OCI-LY7 (cell line): ENCODE results near the gene ACOT13. TPM values are rescaled to one million over a fixed set of nuclear protein-coding genes. Genes with fewer than 3 reads are reported as not detected.

Source experiments
- BruUV-seq: library from RNA; stranded (reverse); fragments of 400-500 nt; replicated peaks from 2 replicates; lab custom pipeline; 2021; lab: Mats Ljungman, UMichigan
- CTCF ChIA-PET: fragments of 300-600 bp; sonication (Branson Sonifier 250); formaldehyde crosslinking; loops from one replicate; lab custom pipeline; 2022; ENCODE audit warnings: antibody characterized with exemption; ENCODE audit not compliant: unreplicated experiment; lab: Charles Lee
- POLR2A ChIA-PET: fragments of 300-600 bp; sonication (Branson Sonifier 250); formaldehyde crosslinking; loops from one replicate; lab custom pipeline; 2022; ENCODE audit warnings: antibody characterized with exemption; lab: Charles Lee
- DNase-seq: peaks from one replicate; pipeline ENCODE4 v3.0.0-alpha.2; 2015; ENCODE audit warnings: low spot score
- H2AFZ ChIP-seq: fragments of 200-600 bp; sonication (generic), shearing (Covaris generic); 2 replicates; pipeline ENCODE4 v1.6.1; 2014; ENCODE audit warnings: mild to moderate bottlenecking, antibody characterized with exemption, low read length, moderate library complexity
- H3K27ac ChIP-seq: fragments of 200-600 bp; sonication (generic); 2 replicates; pipeline ENCODE4 v1.5.1; 2014; ENCODE audit warnings: mixed run types, low read depth, mild to moderate bottlenecking, moderate library complexity, low read length, inconsistent platforms; ENCODE audit not compliant: poor library complexity, severe bottlenecking
- H3K36me3 ChIP-seq: fragments of 200-600 bp; sonication (generic); 2 replicates; pipeline ENCODE4 v1.6.1; 2014; ENCODE audit warnings: mild to moderate bottlenecking, antibody characterized with exemption, low read length, moderate library complexity, mixed read lengths; ENCODE audit not compliant: insufficient read depth
- H3K4me1 ChIP-seq: fragments of 200-600 bp; sonication (generic); 2 replicates; pipeline ENCODE4 v1.5.1; 2014; ENCODE audit warnings: mild to moderate bottlenecking, low read length; ENCODE audit not compliant: insufficient read depth, poor library complexity, severe bottlenecking
- H3K4me2 ChIP-seq: fragments of 200-600 bp; sonication (generic); 2 replicates; pipeline ENCODE4 v1.6.1; 2014; ENCODE audit warnings: mild to moderate bottlenecking, low read length
- H3K4me3 ChIP-seq: fragments of 200-600 bp; sonication (generic); 2 replicates; pipeline ENCODE4 v1.5.1; 2014; ENCODE audit warnings: mild to moderate bottlenecking, low read depth, low read length; ENCODE audit not compliant: poor library complexity, severe bottlenecking
- H3K79me2 ChIP-seq: fragments of 200-600 bp; sonication (generic); 2 replicates; pipeline ENCODE4 v1.6.1; 2016; ENCODE audit warnings: low read depth, mild to moderate bottlenecking, low read length, moderate library complexity, mixed read lengths; ENCODE audit not compliant: insufficient read depth
- H3K9me2 ChIP-seq: fragments of 200-600 bp; sonication (generic); 2 replicates; pipeline ENCODE4 v1.6.1; 2016; ENCODE audit warnings: mild to moderate bottlenecking, low read length, mixed read lengths; ENCODE audit not compliant: insufficient read depth
- H3K9me3 ChIP-seq: fragments of 200-600 bp; sonication (generic); 2 replicates; pipeline ENCODE4 v1.6.1; 2014; ENCODE audit warnings: mild to moderate bottlenecking, mixed run types, low read length, mixed read lengths
- H4K20me1 ChIP-seq: fragments of 200-600 bp; sonication (generic); 2 replicates; pipeline ENCODE4 v1.6.1; 2014; ENCODE audit warnings: mild to moderate bottlenecking, antibody characterized with exemption, low read length, moderate library complexity, mixed read lengths; ENCODE audit not compliant: insufficient read depth
- CTCF ChIP-seq: fragments of 200-600 bp; sonication (generic); conservative IDR thresholded peaks from 2 replicates; pipeline ENCODE4 v1.5.1; 2014; ENCODE audit warnings: mild to moderate bottlenecking, antibody characterized with exemption, low read length, moderate library complexity, mixed read lengths
- EZH2phosphoT487 ChIP-seq: fragments of 200-600 bp; sonication (generic); IDR thresholded peaks from 2 replicates; pipeline ENCODE4 v1.6.1; 2018; ENCODE audit warnings: low read depth, borderline replicate concordance, mild to moderate bottlenecking, mixed run types, antibody characterized with exemption, low read length, moderate library complexity, mixed read lengths
- intact Hi-C: fragments of 100-400 bp; cut with micrococcal nuclease; formaldehyde crosslinking; loops from one replicate; pipeline ENCODE4 v1.10.0; 2022; ENCODE audit not compliant: unreplicated experiment
- total RNA-seq, 2 experiments: library from RNA; depleted of rRNA in 1 of 2; stranded (reverse); fragments of >200 nt in 1 of 2; shearing (Covaris generic) in 1 of 2; gene quantifications; 2 replicates each; pipeline ENCODE4 v1.2.3, GENCODE V29; 2014 to 2022

The ACOT13 gene
- total RNA-seq, 2 experiments from 2014 or later = 4.1 to 16.4 TPM

DNA sequence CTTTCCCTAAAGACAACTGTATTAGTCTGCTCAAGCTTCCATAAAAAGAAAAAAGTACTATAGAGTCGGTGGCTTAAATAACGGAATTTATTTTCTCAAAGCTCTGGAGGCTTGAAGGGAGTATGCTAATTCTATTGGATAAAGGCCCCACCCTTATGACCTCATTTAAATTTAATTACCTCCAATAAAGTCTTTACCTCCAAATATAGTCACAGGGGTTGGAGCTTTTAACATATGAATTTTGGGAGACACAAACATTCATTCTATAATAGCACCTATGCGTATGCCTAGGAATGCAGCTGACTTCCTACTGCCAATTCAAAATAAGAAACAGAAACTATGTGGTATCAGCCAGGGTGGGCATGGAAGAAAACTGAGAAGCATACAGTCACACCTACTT is 46.2 kb upstream of the ACOT13 start:
- H3K79me2 ChIP-seq = no peaks in the 10 kb centered on the region
- no TSS peak for BruUV-seq
- DNase-seq = no peak
- no peak overlapping the region for H3K4me2 ChIP-seq
- intact Hi-C loops = no loop called here
- no peak overlapping the region for H2AFZ ChIP-seq
- H3K36me3 ChIP-seq = no peaks in the 10 kb centered on the region
- H3K4me1 ChIP-seq = no peaks in the 10 kb centered on the region
- no peaks in the 10 kb centered on the region for H3K9me3 ChIP-seq
- ChIA-PET CTCF (no interaction called here), POLR2A (interaction anchor here (1.5 kb wide), 1 partner anchor 19 kb away, joined by 5 read pairs; no protein-coding TSS in a partner anchor)
- no peak overlapping the region for H3K4me3 ChIP-seq
- no peaks in the 10 kb centered on the region for H4K20me1 ChIP-seq
- TF ChIP-seq EZH2phosphoT487 (no peak), CTCF (no peak)
- no peak overlapping the region for H3K27ac ChIP-seq
- no peaks in the 10 kb centered on the region for H3K9me2 ChIP-seq

- CTCF ChIA-PET = no interaction called here
- no TSS peak for BruUV-seq
These were observed 45.1 kb upstream of the ACOT13 start for GRCh38 chr6:24621626-24622289.

More at GRCh38 chr6:24621626-24622289, 45.1 kb upstream of the ACOT13 start:
- H3K9me3 ChIP-seq = no peaks in the 10 kb centered on the region
- H3K36me3 ChIP-seq = no peaks in the 10 kb centered on the region
- TF ChIP-seq EZH2phosphoT487 (no peak), CTCF (no peak)
- POLR2A ChIA-PET = interaction anchor here (0.7 kb wide), 2 partner anchors 38 to 973 kb away, joined by 5 to 6 read pairs; no protein-coding TSS in a partner anchor
- no peaks in the 10 kb centered on the region for H3K79me2 ChIP-seq
- H3K4me2 ChIP-seq = no peak overlapping the region
- H3K9me2 ChIP-seq = no peaks in the 10 kb centered on the region
- intact Hi-C loops = no loop called here
- no peak overlapping the region for H3K4me3 ChIP-seq
- no peaks in the 10 kb centered on the region for H3K4me1 ChIP-seq
- no peak overlapping the region for H3K27ac ChIP-seq
- no peaks in the 10 kb centered on the region for H4K20me1 ChIP-seq
- H2AFZ ChIP-seq = no peak overlapping the region
- DNase-seq = no peak
